ENCODE results near the gene RABL3.
"Not testable (repeated sequence)": the region's sequence is repeated elsewhere in the genome, so short reads cannot be mapped to it uniquely, and the experiment has no call there.

RABL3 gene

GRCh38 chr3:120641696-120642246 is 100.5 kb downstream of the RABL3 start:
- no peak for DNase-seq

- DNase-seq, result no peak
These were observed 102.1 kb downstream of the RABL3 start for GRCh38 chr3:120640231-120640630.

- not testable (repeated sequence) for DNase-seq
These were observed 103.5 kb downstream of the RABL3 start for GRCh38 chr3:120638820-120639219.

GRCh38 chr3:120637851-120638559 is 104.3 kb downstream of the RABL3 start:
- no peak for DNase-seq

- DNase-seq, result no peak
These were observed 105.4 kb downstream of the RABL3 start for GRCh38 chr3:120636795-120637401.
